HepG2 (cell line): ENCODE data around the gene SLC4A2. TPM values are rescaled to one million over a fixed set of nuclear protein-coding genes. Genes with fewer than 3 reads are reported as not detected.

Experiments
- ATAC-seq: fragments of 200-7000 bp; cut with Tn5 transposase; 3 replicates; pipeline ENCODE4 v1.9.1; 2020; ENCODE audit warnings: mild to moderate bottlenecking, moderate library complexity
- BruUV-seq: library from RNA; stranded (reverse); fragments of 400-500 nt; replicated peaks from 2 replicates; lab custom pipeline; 2021; lab: Mats Ljungman, UMichigan
- CTCF ChIA-PET: fragments of 300-600 bp; formaldehyde crosslinking; extraction: SDS; loops from one replicate; lab custom pipeline; 2021; ENCODE audit warnings: low total read pairs, inconsistent platforms, low intra/inter-chr PET ratio; lab: Yijun Ruan, JAX
- POLR2A ChIA-PET: fragments of 350-600 bp; sonication (Branson Sonifier 250); formaldehyde crosslinking; loops from one replicate; lab custom pipeline; 2020; ENCODE audit warnings: antibody characterized with exemption, inconsistent platforms; lab: Yijun Ruan, JAX
- DNase-seq: peaks from one replicate; pipeline ENCODE4 v3.0.0-alpha.2; 2015; ENCODE audit warnings: low spot score
- FAIRE-seq: peaks from 3 replicates; lab custom pipeline; 2011; peaks lifted over from hg19 to GRCh38; lab: Jason Lieb, UNC
- H2AFZ ChIP-seq: one replicate; pipeline ENCODE4 v1.6.1; 2011; ENCODE audit warnings: low read length, inconsistent platforms
- H3K27ac ChIP-seq: fragments of 300-600 bp; 3 replicates; pipeline ENCODE4 v1.8.0; 2011; ENCODE audit warnings: mixed run types, mild to moderate bottlenecking, mixed read lengths, low read length, inconsistent platforms; ENCODE audit not compliant: insufficient read depth; ENCODE audit errors: extremely low read length
- H3K27me3 ChIP-seq, 2 experiments: fragments of 200-600 bp in 1 of 2; 2 replicates in 1 of 2; 3 replicates in 1 of 2; pipeline versions ENCODE4 v1.6.0 to v1.8.0; 2011; ENCODE audit warnings: low read length in 2 of 2, mild to moderate bottlenecking in 2 of 2, moderate library complexity in 2 of 2, inconsistent platforms in 1 of 2; ENCODE audit not compliant: insufficient read depth in 2 of 2, control insufficient read depth in 1 of 2
- H3K36me3 ChIP-seq, 2 experiments: fragments of 200-600 bp in 1 of 2; replicated peaks in 1 of 2; 2 replicates in 1 of 2; 3 replicates in 1 of 2; pipeline versions ENCODE4 v1.5.1 to v1.8.0; 2011; ENCODE audit warnings: low read length in 2 of 2, inconsistent platforms in 1 of 2; ENCODE audit not compliant: insufficient read depth in 2 of 2, control insufficient read depth in 1 of 2
- H3K4me1 ChIP-seq: 2 replicates; pipeline ENCODE4 v1.5.1; 2012; ENCODE audit warnings: low read length, inconsistent platforms; ENCODE audit not compliant: insufficient read depth
- H3K4me2 ChIP-seq: 2 replicates; pipeline ENCODE4 v1.6.0; 2011; ENCODE audit warnings: low read depth, low read length, inconsistent platforms
- H3K4me3 ChIP-seq, 3 experiments: fragments of 200-600 bp in 1 of 3; sonication (generic), shearing (Covaris generic) in 1 of 3; replicated peaks in 1 of 3; 2 replicates each; pipeline ENCODE4 v1.5.1; 2011 to 2016; ENCODE audit warnings: low read length in 3 of 3, inconsistent platforms in 2 of 3, low read depth in 2 of 3, mild to moderate bottlenecking in 2 of 3, control low read depth in 1 of 3, mixed read lengths in 1 of 3; ENCODE audit not compliant: insufficient read depth in 1 of 3
- H3K79me2 ChIP-seq: one replicate; pipeline ENCODE4 v1.6.1; 2011; ENCODE audit warnings: low read length, inconsistent platforms; ENCODE audit not compliant: insufficient read depth
- H3K9ac ChIP-seq: 2 replicates; pipeline ENCODE4 v1.6.0; 2011; ENCODE audit warnings: mild to moderate bottlenecking, low read depth, low read length, inconsistent platforms; ENCODE audit not compliant: insufficient read depth
- H3K9me3 ChIP-seq: 2 replicates; pipeline ENCODE4 v1.5.1; 2012; ENCODE audit warnings: mild to moderate bottlenecking, low read length
- H4K20me1 ChIP-seq: 2 replicates; pipeline ENCODE4 v1.6.0; 2011; ENCODE audit warnings: inconsistent platforms, mild to moderate bottlenecking, low read length, moderate library complexity; ENCODE audit not compliant: insufficient read depth
- ATM ChIP-seq: fragments of 450-650 bp; IDR thresholded peaks from 2 replicates; pipeline ENCODE4 v1.7.1; 2017; ENCODE audit warnings: mild to moderate bottlenecking, borderline replicate concordance
- SALL1 ChIP-seq: sonication (generic); formaldehyde crosslinking; IDR thresholded peaks from 2 replicates; pipeline ENCODE4 v1.8.0; 2022; ENCODE audit warnings: mild to moderate bottlenecking, missing genetic modification reagents
- WGBS: methylation state at CpG from one replicate; pipeline ENCODE4 v1.1.6; 2017; ENCODE audit warnings: low lambda C conversion rate; 5-methylcytosine and 5-hydroxymethylcytosine counted together
- in situ Hi-C: cut with HindIII; loops from 2 replicates; pipeline ENCODE4 v1.10.0; 2017; ENCODE audit warnings: low pct_unique_long_range_greater_than_20kb; ENCODE audit not compliant: extremely low pct_ligation_motif_present
- intact Hi-C: fragments of 100-400 bp; cut with micrococcal nuclease; formaldehyde crosslinking; loops from one replicate; pipeline ENCODE4 v1.10.0; 2022; ENCODE audit not compliant: unreplicated experiment
- polyA plus RNA-seq, 8 experiments: library from polyadenylated mRNA; depleted of rRNA in 3 of 8; stranded (reverse) in 7 of 8; unstranded in 1 of 8; fragments of >200 nt; fragmentation: Illumina TruSeq in 4 of 8; extraction: Trizol in 4 of 8; gene quantifications; 2 replicates each; pipeline versions ENCODE4 v1.2.1 to v1.2.3, GENCODE V29; 2011 to 2016; ENCODE audit warnings: low read depth in 4 of 8, missing spikeins in 1 of 8, mixed read lengths in 1 of 8; ENCODE audit not compliant: insufficient read depth in 1 of 8
- total RNA-seq, 5 experiments: library from RNA; depleted of rRNA; stranded (reverse); fragments of >200 nt; fragmentation: Illumina TruSeq; extraction: Trizol; gene quantifications; 2 replicates each; pipeline ENCODE4 v1.2.3, GENCODE V29; 2016; ENCODE audit warnings: low read depth in 1 of 5
- TF ChIP-seq, protein P1 (sequence below): sonication (generic); formaldehyde crosslinking; IDR thresholded peaks from 2 replicates; pipeline ENCODE4 v1.5.0; 2020; ENCODE audit warnings: mild to moderate bottlenecking, missing genetic modification reagents, moderate library complexity
- TF ChIP-seq, protein P2 (sequence below): sonication (generic); formaldehyde crosslinking; IDR thresholded peaks from 2 replicates; pipeline ENCODE4 v1.5.0; 2020; ENCODE audit warnings: mild to moderate bottlenecking, missing genetic modification reagents, borderline replicate concordance

SLC4A2 gene
- total and polyA plus RNA-seq, 2 of the 13 experiments (the other 11 are each of a cell fraction or from before 2014, with no cell fraction given): 51.9 to 73.4 TPM

DNA sequence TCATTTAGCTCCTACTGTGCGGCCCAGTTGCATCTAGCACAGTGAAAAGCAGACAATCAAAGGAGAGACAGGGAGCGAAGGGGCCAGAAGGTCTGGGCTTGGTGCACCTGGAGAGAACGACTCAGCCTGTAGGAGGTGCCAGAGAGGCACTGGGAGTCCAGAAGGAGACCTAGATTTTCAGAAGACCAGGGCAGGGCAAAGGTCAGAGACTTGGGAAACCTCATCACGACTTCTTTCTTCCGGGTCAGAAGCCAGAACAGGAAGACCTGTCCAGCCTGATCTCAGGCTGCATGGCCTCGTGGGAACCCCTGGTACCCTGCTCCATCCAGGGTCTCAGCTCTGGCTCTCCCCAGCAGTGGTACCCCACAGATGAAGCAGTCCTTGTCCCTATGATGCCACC, 32.0 kb downstream of the SLC4A2 start:
- no peak for ATAC-seq
- Histone ChIP-seq H2AFZ (no peak overlapping the region), H4K20me1 (peaks cover 75% of the 10 kb centered on the region), H3K9ac (no peak overlapping the region), H3K4me3 (no peak overlapping the region), H3K79me2 (peaks cover 95% of the 10 kb centered on the region), H3K4me1 (peaks cover 41% of the 10 kb centered on the region), H3K27ac (no peak overlapping the region), H3K27me3 (no peaks in the 10 kb centered on the region), H3K4me2 (peak overlapping the region; percentile 1; the same call in 1 of the 2 replicates), H3K36me3 (peaks cover 8 to 35% of the 10 kb centered on the region in 2 experiments; a peak in 4 of 5 replicates), H3K9me3 (no peaks in the 10 kb centered on the region)
- intact Hi-C loops: no loop called here
- WGBS: 59% methylated on average over 6 of the region's 6 CpGs
- ChIA-PET CTCF (interaction anchor here (0.7 kb wide), 1 partner anchor 19 kb away, joined by 3 read pairs; no protein-coding TSS in a partner anchor), POLR2A (interaction anchor here (1.0 kb wide), 1 partner anchor 29 kb away, joined by 3 read pairs; no protein-coding TSS in a partner anchor)
- in situ Hi-C loops: no loop called here
- DNase-seq: no peak
- TF ChIP-seq, protein P1, sequence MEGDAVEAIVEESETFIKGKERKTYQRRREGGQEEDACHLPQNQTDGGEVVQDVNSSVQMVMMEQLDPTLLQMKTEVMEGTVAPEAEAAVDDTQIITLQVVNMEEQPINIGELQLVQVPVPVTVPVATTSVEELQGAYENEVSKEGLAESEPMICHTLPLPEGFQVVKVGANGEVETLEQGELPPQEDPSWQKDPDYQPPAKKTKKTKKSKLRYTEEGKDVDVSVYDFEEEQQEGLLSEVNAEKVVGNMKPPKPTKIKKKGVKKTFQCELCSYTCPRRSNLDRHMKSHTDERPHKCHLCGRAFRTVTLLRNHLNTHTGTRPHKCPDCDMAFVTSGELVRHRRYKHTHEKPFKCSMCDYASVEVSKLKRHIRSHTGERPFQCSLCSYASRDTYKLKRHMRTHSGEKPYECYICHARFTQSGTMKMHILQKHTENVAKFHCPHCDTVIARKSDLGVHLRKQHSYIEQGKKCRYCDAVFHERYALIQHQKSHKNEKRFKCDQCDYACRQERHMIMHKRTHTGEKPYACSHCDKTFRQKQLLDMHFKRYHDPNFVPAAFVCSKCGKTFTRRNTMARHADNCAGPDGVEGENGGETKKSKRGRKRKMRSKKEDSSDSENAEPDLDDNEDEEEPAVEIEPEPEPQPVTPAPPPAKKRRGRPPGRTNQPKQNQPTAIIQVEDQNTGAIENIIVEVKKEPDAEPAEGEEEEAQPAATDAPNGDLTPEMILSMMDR (CRISPR knock-in tag): peak; percentile 60
- TF ChIP-seq, protein P2, sequence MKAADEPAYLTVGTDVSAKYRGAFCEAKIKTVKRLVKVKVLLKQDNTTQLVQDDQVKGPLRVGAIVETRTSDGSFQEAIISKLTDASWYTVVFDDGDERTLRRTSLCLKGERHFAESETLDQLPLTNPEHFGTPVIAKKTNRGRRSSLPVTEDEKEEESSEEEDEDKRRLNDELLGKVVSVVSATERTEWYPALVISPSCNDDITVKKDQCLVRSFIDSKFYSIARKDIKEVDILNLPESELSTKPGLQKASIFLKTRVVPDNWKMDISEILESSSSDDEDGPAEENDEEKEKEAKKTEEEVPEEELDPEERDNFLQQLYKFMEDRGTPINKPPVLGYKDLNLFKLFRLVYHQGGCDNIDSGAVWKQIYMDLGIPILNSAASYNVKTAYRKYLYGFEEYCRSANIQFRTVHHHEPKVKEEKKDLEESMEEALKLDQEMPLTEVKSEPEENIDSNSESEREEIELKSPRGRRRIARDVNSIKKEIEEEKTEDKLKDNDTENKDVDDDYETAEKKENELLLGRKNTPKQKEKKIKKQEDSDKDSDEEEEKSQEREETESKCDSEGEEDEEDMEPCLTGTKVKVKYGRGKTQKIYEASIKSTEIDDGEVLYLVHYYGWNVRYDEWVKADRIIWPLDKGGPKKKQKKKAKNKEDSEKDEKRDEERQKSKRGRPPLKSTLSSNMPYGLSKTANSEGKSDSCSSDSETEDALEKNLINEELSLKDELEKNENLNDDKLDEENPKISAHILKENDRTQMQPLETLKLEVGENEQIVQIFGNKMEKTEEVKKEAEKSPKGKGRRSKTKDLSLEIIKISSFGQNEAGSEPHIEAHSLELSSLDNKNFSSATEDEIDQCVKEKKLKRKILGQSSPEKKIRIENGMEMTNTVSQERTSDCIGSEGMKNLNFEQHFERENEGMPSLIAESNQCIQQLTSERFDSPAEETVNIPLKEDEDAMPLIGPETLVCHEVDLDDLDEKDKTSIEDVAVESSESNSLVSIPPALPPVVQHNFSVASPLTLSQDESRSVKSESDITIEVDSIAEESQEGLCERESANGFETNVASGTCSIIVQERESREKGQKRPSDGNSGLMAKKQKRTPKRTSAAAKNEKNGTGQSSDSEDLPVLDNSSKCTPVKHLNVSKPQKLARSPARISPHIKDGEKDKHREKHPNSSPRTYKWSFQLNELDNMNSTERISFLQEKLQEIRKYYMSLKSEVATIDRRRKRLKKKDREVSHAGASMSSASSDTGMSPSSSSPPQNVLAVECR (CRISPR knock-in tag): peak; percentile 40; the same call in 1 of the 2 replicates
- TF ChIP-seq SALL1 (0 out of 2 replicates have a peak, but pooled peaks have one; percentile 22), ATM (no peak)
- peak; percentile 43 for FAIRE-seq
- BruUV-seq: no TSS peak
